AG08395 (cell line): ENCODE results near the gene NRG3.

Source experiments
- DNase-seq: peaks from one replicate; pipeline ENCODE4 v3.0.0; 2012; ENCODE audit warnings: mixed read lengths, low spot score

NRG3 gene

DNA sequence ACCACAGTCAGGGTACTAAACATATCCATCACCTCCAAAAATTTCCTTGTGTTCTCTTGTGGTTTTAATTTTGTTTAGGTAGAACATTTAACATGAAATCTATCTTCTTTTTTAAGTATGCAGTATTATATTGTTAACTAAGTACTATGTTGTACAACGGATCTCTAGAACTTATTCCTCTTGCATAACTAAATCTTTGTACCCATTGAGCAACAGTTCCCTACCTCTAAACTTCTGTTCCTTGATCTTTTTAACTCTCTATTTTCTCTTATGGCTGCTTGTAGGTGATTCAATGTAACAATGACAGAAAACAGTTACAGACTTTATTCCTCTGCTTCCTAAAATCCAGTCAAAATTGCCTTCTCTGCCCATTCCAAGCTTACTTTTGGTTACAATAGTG is 9.9 kb downstream of the NRG3 start:
- no peak for DNase-seq

DNA sequence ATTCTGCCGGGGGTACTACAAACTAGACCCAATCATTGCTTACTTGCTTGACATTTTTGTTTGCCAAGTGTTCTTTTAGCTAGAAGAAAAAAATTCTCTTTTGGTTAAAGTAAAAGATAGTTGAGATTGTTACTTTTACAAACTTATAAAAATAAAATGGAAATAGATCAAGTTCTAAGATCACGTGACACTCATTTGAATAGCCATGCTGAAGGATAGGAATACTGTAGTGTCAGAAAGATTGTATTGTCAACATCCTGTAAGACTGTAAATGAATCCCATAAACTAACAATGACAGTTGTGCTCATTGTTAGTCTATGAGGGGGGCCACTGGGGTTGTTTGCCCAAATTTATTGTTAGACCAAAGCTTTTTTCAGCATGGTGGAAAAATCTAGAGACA is 10.5 kb downstream of the NRG3 start:
- DNase-seq = no peak

DNA sequence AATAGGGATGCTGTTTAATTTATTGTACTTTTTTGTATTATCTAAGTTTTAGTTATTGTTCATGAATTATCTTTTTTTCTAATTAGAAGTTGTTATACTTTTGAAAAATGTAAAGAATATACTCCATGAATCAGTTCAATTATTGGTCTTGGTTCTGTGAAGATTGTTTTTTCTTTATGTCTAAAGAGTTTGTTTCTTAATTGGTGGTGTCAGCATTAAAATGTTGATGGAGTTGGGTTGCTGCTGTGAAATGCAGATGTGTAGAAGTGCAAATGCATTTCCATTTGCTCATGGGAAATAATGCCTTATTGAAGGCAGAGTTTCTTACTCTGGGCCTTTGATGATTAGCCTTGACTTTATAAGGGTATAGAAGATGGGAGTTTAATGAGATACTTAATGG is 11.9 kb downstream of the NRG3 start:
- no peak for DNase-seq

DNA sequence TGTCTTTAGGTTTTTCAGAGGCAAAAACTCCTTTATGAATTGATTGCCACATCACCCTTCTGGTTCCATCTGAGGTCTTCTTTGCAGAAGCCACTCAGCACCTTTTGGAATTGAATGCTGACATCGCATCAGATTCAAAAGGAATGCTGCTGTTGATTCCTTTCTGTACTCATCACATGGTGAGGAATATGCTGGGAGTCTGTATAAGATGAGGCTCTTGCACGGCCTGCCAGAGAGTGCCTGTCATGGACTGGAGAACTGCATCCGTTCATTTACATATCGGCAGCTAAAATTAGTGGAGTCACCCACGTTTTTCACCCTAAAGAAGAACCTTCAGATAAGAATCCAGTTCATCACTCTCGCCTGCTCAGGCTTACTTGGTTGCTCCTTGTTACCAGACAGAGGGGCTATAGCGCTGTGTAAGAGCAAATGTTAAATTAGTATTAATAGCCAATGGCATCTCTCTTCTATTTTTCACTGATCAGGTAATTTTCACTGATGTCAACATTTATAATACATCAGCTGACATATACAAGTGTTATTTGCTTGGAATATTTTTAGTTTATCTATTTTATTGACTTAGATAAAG is 14.3 kb downstream of the NRG3 start:
- no peak for DNase-seq

GRCh38 chr10:81894616-81895015 is 19.6 kb downstream of the NRG3 start:
- DNase-seq = no peak

GRCh38 chr10:81898518-81898917 is 23.5 kb downstream of the NRG3 start:
- no peak for DNase-seq

GRCh38 chr10:81900989-81901388 is 26.0 kb downstream of the NRG3 start:
- no peak for DNase-seq

GRCh38 chr10:81903472-81903871 is 28.5 kb downstream of the NRG3 start:
- DNase-seq = no peak

DNA sequence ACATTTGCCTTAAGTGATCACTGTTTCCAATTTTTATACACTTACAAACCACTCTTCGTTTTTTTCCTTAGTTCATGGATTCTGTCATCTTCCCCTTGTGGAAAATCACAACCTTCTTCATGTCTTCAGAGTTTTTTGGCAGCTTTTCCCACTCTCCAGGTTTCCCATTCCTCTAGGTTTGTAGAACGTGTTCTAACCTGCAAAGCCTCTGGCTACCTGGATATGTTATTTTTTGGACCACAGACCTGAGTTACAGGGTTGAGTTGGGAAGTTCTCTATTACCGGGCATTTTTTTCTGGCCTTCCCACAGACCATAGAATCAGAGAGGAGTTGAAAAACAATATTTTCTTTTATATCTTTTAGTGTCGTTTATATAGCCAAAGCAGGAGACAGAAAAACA is 30.2 kb downstream of the NRG3 start:
- no peak for DNase-seq

DNA sequence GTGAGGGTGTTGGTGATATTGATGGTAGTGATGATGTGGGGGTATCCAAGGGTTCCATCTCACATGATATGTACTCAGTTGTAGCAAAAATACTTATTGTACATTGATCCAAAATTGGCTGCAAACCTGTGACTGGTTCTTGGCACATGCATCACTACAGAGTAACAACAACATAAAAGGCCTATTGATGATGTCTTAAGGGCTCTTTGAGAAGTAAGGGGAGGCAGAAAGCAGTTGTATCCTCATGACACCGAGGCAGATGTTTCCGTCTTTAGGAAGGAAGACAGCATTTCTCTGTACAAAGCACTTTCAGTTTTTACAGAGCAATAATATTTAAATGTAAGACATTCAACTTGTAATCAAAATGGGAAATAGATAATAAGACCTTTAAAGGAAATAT is 34.5 kb downstream of the NRG3 start:
- no peak for DNase-seq

DNA sequence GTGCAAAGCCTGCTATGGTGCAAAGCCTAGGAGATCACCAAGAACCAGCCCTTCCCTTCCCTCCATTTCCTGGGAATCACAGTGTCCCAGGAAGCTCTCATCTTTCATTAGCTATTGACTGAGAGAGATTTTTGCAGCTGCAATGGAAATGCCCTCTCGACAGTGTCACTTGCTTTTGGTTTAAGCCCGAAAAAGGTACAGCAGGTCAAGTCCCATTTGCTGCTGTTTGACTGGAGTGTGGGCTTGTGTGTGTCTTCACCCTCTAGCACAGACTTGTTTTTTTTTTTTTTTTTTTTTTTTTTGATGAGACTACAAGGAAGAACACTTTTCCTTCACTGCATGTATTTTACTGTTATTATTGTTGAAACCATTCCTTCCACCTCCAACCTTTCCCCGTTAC is 36.3 kb downstream of the NRG3 start:
- no peak for DNase-seq

GRCh38 chr10:81914736-81915503 is 39.9 kb downstream of the NRG3 start:
- no peak for DNase-seq

GRCh38 chr10:81915504-81915897 is 40.5 kb downstream of the NRG3 start:
- no peak for DNase-seq

- no peak for DNase-seq
Observed at GRCh38 chr10:81917666-81918065, 42.7 kb downstream of the NRG3 start.

DNA sequence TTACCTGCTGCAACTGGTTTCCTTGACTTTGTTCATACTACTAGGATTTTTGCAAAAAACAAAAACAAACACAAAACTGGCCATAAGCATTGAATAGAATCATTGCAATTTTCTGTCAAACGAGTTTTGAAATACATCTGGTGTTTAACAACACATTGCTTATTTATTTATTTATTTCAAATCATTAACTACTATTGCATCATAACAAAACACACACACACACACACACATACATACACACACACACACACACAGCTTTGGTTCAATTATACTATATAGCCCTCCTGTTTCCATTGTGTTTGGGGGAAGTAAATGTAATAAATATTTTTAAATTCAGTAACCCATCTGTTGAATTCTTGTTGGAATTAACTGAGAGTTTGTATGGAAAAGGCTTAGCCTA is 43.8 kb downstream of the NRG3 start:
- no peak for DNase-seq

DNA sequence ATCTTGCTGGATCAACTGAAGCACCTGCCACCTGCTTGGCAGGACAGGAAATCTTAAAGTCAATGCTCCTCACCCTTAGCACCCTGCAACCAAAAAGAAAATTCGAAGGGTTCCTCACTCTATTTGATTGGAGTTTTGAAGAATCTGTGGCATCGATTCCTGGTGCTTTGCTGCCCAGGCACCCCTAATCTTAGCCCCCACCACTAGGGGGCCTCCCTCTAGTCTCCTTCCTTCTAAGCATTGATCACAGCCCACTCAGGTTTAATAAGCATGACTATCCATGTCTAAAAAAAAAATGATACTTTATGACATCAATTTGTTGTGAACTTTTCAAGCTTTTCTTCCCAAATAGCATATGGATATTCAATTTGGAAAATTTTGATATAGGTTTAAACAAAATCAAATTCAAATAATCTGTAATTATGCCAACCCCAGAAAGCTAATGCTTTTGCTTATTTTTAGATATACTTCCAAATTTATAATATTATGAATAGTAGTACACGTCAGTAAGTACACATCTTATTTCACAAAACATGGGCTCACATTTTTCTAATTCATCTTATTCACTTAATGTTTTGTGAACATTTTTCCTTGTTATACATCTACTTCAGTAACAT is 45.3 kb downstream of the NRG3 start:
- no peak for DNase-seq

DNA sequence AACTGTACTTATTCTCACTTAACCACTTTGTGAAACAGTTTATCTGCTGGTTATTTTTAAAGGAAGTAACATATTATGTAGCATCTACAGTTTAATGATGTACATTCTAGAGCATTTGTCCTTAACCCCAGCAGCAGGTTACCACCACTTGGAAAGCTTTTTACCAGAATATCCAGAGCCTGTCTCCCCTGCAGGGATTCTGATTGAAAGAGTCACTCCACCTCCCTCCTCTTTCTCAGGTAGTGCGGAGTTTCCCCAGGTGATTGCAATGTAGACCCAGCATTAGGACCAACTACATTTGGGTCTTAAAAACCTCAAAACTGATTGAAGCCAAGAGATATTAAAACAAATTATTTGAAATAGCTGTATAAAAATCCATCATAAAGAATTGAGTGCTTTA is 53.1 kb downstream of the NRG3 start:
- no peak for DNase-seq

DNA sequence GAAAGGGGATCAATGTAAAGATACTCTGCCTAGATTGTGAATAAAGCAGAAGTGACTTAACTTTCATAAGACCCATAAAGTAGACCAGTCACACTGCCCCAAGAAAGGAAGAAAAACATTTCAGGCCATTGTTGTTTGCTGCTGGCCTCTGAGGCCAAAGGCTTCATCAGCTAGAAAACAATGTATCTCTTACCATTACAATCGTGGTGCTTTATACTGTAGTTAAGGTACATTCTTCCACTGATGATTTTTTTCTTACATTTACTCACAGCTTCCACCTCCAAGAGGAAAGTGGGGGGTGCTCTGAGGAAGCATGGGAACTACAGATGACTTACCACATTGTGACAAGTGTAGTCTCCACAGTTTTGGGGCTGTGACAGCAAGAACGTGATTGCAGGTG is 68.6 kb downstream of the NRG3 start:
- no peak for DNase-seq

DNA sequence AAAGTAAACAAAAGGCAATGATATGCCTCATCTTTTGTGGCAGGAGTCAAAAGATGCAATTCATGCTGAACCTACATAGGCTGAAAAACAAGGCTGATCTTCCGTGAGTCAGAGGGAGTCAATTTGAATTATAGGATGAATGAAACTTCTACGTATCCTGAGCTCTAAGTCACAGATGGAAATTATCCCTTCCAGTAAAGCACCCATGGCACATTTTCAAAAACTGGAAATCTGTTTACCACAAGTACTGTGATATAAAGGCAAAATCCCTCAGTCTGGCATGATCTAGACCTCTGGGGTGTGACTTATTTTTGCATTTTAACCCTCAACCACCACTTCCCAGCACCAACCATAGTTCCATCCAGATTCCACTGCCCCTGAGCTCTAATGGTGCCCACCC is 69.6 kb downstream of the NRG3 start:
- DNase-seq = no peak

DNA sequence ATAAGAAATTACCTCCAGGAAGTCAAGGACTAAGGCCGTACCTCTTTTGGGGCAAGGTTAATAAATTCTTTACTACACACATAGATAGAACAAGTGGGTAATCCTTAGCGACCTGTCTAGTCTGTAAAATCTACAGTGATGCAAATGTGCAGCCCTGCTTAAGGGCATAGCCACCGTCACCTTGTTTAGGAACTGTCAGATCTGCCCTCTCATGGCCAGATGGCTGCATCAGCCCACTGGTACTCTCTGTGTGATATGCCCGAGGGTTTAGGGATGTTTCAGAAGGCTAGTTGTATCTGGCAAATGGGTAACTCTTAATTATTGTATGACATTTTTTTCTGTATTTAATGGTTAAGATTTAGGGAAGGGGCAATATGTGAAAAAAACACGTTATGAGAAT is 74.3 kb downstream of the NRG3 start:
- DNase-seq = no peak

- DNase-seq = no peak
Observed at GRCh38 chr10:81950358-81950757, 75.4 kb downstream of the NRG3 start.

DNA sequence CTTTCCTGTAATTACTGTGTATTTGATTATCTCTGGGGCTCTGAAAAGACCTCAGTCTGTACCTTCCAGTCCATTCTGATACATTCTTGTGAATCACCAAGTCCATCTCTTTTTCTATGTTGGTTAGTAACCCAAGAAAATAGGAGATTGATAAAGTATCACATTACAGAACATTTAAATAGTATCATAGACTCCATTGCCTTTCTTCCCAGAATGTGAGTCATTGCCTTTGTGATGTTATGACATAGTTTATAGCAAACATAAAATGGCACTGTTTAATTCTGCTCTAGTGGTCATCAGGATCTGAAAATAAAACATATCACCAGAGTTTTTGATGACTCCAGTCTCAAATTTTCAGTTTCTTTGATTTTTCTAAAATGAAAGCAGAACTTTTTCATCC is 78.4 kb downstream of the NRG3 start:
- no peak for DNase-seq

- DNase-seq = no peak
Observed at GRCh38 chr10:81957976-81958375, 83.0 kb downstream of the NRG3 start.

DNA sequence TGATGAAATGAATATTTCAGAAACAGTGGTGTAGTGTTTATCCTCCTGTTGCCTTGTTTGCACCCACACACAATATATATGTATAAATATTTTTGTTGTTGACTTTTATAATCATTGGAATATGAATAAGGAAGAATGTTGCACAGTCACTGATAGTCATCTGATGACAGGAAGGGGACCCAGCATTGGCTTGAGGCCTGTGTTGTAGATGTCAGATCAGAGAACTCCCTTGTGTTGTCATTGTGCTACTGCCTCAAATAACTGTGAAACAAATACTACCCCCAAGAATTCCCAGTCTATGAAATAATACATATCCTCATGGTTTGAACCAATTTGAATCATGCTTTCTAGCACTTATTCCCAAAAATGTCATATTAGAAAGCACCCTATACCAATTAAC is 84.0 kb downstream of the NRG3 start:
- no peak for DNase-seq
